GM12878 (cell line): ENCODE data around the gene NPSR1. TPM values are rescaled to one million over a fixed set of nuclear protein-coding genes. Genes with fewer than 3 reads are reported as not detected.

ENCODE experiments used
- ATAC-seq: fragments of 200-7000 bp; cut with Tn5 transposase; 3 replicates; pipeline ENCODE4 v1.9.1; 2020; ENCODE audit warnings: mild to moderate bottlenecking, moderate library complexity
- BruUV-seq: library from RNA; stranded (reverse); fragments of 400-500 nt; replicated peaks from 2 replicates; lab custom pipeline; 2021; lab: Mats Ljungman, UMichigan
- CTCF ChIA-PET: fragments of 300-600 bp; sonication (Branson Sonifier 250); formaldehyde crosslinking; extraction: SDS; loops from one replicate; lab custom pipeline; 2021; ENCODE audit warnings: inconsistent platforms; lab: Yijun Ruan, JAX
- POLR2A ChIA-PET: fragments of 350-600 bp; formaldehyde crosslinking; extraction: SDS; loops from one replicate; lab custom pipeline; 2021; ENCODE audit warnings: inconsistent platforms; lab: Charles Lee
- RAD21 ChIA-PET: fragments of 300-600 bp; sonication (Branson Sonifier 250); formaldehyde crosslinking; loops from one replicate; lab custom pipeline; 2023; ENCODE audit warnings: antibody characterized with exemption; ENCODE audit not compliant: unreplicated experiment; lab: Charles Lee
- SMC1A ChIA-PET: fragments of 300-600 bp; sonication (Branson Sonifier 250); formaldehyde crosslinking; loops from one replicate; lab custom pipeline; 2023; ENCODE audit not compliant: unreplicated experiment, uncharacterized antibody; lab: Charles Lee
- DNase-seq: peaks from one replicate; pipeline ENCODE4 v3.0.0-alpha.2; 2011; ENCODE audit warnings: low read depth, low spot score
- FAIRE-seq: peaks from 3 replicates; lab custom pipeline; 2011; peaks lifted over from hg19 to GRCh38; lab: Jason Lieb, UNC
- H2AFZ ChIP-seq: 2 replicates; pipeline ENCODE4 v1.6.0; 2011; ENCODE audit warnings: low read depth, low read length, control low read depth; ENCODE audit not compliant: control insufficient read depth
- H3K27ac ChIP-seq: 2 replicates; pipeline ENCODE4 v1.5.1; 2011; ENCODE audit warnings: control low read depth; ENCODE audit not compliant: control insufficient read depth, insufficient read depth
- H3K27me3 ChIP-seq, 2 experiments: replicated peaks in 1 of 2; 2 replicates each; pipeline versions ENCODE4 v1.6.0 to v1.6.1; 2011; ENCODE audit warnings: low read length in 1 of 2; ENCODE audit not compliant: control insufficient read depth in 2 of 2, insufficient read depth in 2 of 2
- H3K36me3 ChIP-seq, 2 experiments: 2 replicates each; pipeline ENCODE4 v1.5.1; 2011; ENCODE audit warnings: low read length in 1 of 2; ENCODE audit not compliant: control insufficient read depth in 2 of 2, insufficient read depth in 2 of 2
- H3K4me1 ChIP-seq: 2 replicates; pipeline ENCODE4 v1.6.1; 2011; ENCODE audit warnings: mild to moderate bottlenecking, low read length, moderate library complexity, mixed read lengths; ENCODE audit not compliant: control insufficient read depth, insufficient read depth
- H3K4me2 ChIP-seq: 2 replicates; pipeline ENCODE4 v1.6.0; 2011; ENCODE audit warnings: control low read depth; ENCODE audit not compliant: control insufficient read depth, insufficient read depth
- H3K4me3 ChIP-seq: fragments of 200-600 bp; sonication (generic); 2 replicates; pipeline ENCODE4 v1.5.1; 2016
- H3K79me2 ChIP-seq: 2 replicates; pipeline ENCODE4 v1.6.0; 2011; ENCODE audit warnings: low read length; ENCODE audit not compliant: control insufficient read depth, insufficient read depth
- H3K9ac ChIP-seq: 2 replicates; pipeline ENCODE4 v1.8.0; 2011; ENCODE audit warnings: low read length, control low read depth, mixed read lengths; ENCODE audit not compliant: control insufficient read depth, insufficient read depth
- H3K9me3 ChIP-seq: replicated peaks from 3 replicates; pipeline ENCODE4 v1.5.1; 2011; ENCODE audit warnings: mild to moderate bottlenecking, low read length; ENCODE audit not compliant: control insufficient read depth, insufficient read depth
- H4K20me1 ChIP-seq: 2 replicates; pipeline ENCODE4 v1.6.0; 2011; ENCODE audit not compliant: control insufficient read depth, insufficient read depth
- ATF7 ChIP-seq: fragments of 450-650 bp; IDR thresholded peaks from 2 replicates; pipeline ENCODE4 v1.6.1; 2016; ENCODE audit warnings: low read depth, mild to moderate bottlenecking
- CHD2 ChIP-seq: IDR thresholded peaks from 2 replicates; pipeline ENCODE4 v1.6.1; 2011; ENCODE audit warnings: low read depth, low read length, improper control_type of control experiment, borderline replicate concordance
- FOS ChIP-seq: IDR thresholded peaks from 3 replicates; pipeline ENCODE4 v1.6.1; 2011; ENCODE audit warnings: borderline replicate concordance; ENCODE audit not compliant: insufficient read length; ENCODE audit errors: extremely low read depth
- PAX8 ChIP-seq: fragments of 450-650 bp; IDR thresholded peaks from 2 replicates; pipeline ENCODE4 v1.6.1; 2017; ENCODE audit warnings: mild to moderate bottlenecking, moderate library complexity
- PKNOX1 ChIP-seq: fragments of 450-650 bp; IDR thresholded peaks from 2 replicates; pipeline ENCODE4 v1.6.1; 2016; ENCODE audit warnings: mild to moderate bottlenecking
- YY1 ChIP-seq: IDR thresholded peaks from 2 replicates; pipeline ENCODE4 v1.6.1; 2011; ENCODE audit warnings: low read depth, mild to moderate bottlenecking, low read length
- ZBTB11 ChIP-seq: fragments of 450-650 bp; formaldehyde crosslinking; IDR thresholded peaks from 2 replicates; pipeline ENCODE4 v1.5.0; 2022; ENCODE audit warnings: mild to moderate bottlenecking, missing genetic modification characterization
- ZBTB4 ChIP-seq: fragments of 450-650 bp; formaldehyde crosslinking; IDR thresholded peaks from 2 replicates; pipeline ENCODE4 v1.4.0; 2022; ENCODE audit warnings: mild to moderate bottlenecking, moderate library complexity
- ZNF384 ChIP-seq: IDR thresholded peaks from 2 replicates; pipeline ENCODE4 v1.6.1; 2012; ENCODE audit warnings: low read depth, mild to moderate bottlenecking, low read length, improper control_type of control experiment, borderline replicate concordance
- WGBS: methylation state at CpG from one replicate; pipeline ENCODE4 v1.1.6; 2016; ENCODE audit warnings: low lambda C conversion rate; ENCODE audit not compliant: insufficient replicate concordance, insufficient coverage; ENCODE audit errors: missing lambda C conversion rate; 5-methylcytosine and 5-hydroxymethylcytosine counted together
- in situ Hi-C: fragments of 300-500 bp; cut with MboI; formaldehyde crosslinking; loops from 9 replicates; pipeline ENCODE4 v1.14.3; 2018; ENCODE audit warnings: mixed read lengths
- intact Hi-C: fragments of 100-400 bp; cut with micrococcal nuclease; formaldehyde crosslinking; loops from one replicate; pipeline ENCODE4 v1.14.2; 2022; ENCODE audit not compliant: unreplicated experiment
- polyA plus RNA-seq, 11 experiments: library from polyadenylated mRNA; depleted of rRNA in 4 of 11; unstranded in 6 of 11; stranded (reverse) in 5 of 11; fragments of >200 nt; fragmentation: Nextera tagmentation in 4 of 11; fragmentation: Illumina TruSeq in 1 of 11; extraction: Ambion mirVana in 4 of 11; extraction: Trizol in 1 of 11; gene quantifications; 1 replicate in 1 of 11; 2 replicates in 10 of 11; pipeline versions ENCODE4 v1.2.1 to v1.2.3, GENCODE V29; 2011 to 2016; ENCODE audit warnings: inconsistent platforms in 2 of 11, missing spikeins in 2 of 11, low read depth in 1 of 11
- total RNA-seq, 4 experiments: library from RNA; depleted of rRNA in 3 of 4; stranded (reverse); fragments of >200 nt in 3 of 4; fragmentation: Illumina TruSeq in 1 of 4; extraction: Trizol in 1 of 4; gene quantifications; 2 replicates each; pipeline versions ENCODE4 v1.2.1 to v1.2.3, GENCODE V29; 2013 to 2021

Gene NPSR1
- total and polyA plus RNA-seq, 10 of the 15 experiments (the other 5 are each of a cell fraction or from before 2014, with no cell fraction given), result 0.20 TPM; not detected in 9

- FAIRE-seq, result no peak
- H4K20me1 ChIP-seq, result no peaks in the 10 kb centered on the region
- 0% methylated on average over 1 of the region's 1 CpG for WGBS
- no TSS peak for BruUV-seq
- H2AFZ ChIP-seq, result no peak overlapping the region
- CTCF ChIA-PET, result no interaction called here
- RAD21 ChIA-PET, result no interaction called here
- intact Hi-C loops, result no loop called here
- TF ChIP-seq PKNOX1 (peak; percentile 20; the same call in 1 of the 2 replicates), CHD2 (no peak)
- TF ChIP-seq, all 136 proteins: peak for 1
- in situ Hi-C loops, result no loop called here
- H3K36me3 ChIP-seq, result no peaks in the 10 kb centered on the region
- DNase-seq (no peak), ATAC-seq (no peak)
- H3K27ac ChIP-seq, result no peak overlapping the region
- H3K79me2 ChIP-seq, result no peaks in the 10 kb centered on the region
- POLR2A ChIA-PET, result no interaction called here
- no peak overlapping the region for H3K9ac ChIP-seq
- no peaks in the 10 kb centered on the region; a peak in 1 of 4 replicates for H3K27me3 ChIP-seq
- no peak overlapping the region for H3K4me2 ChIP-seq
- no peak overlapping the region for H3K4me3 ChIP-seq
- SMC1A ChIA-PET, result no interaction called here
- H3K4me1 ChIP-seq, result no peaks in the 10 kb centered on the region
- no peaks in the 10 kb centered on the region for H3K9me3 ChIP-seq
Observed at GRCh38 chr7:34889951-34890350, 231.9 kb downstream of the NPSR1 start.

GRCh38 chr7:34895202-34895601 is 237.2 kb downstream of the NPSR1 start:
- no peaks in the 10 kb centered on the region for H4K20me1 ChIP-seq
- CTCF ChIA-PET, result no interaction called here
- H3K9ac ChIP-seq, result no peak overlapping the region
- no peak overlapping the region for H3K4me2 ChIP-seq
- BruUV-seq, result no TSS peak
- no peak for FAIRE-seq
- RAD21 ChIA-PET, result no interaction called here
- SMC1A ChIA-PET, result no interaction called here
- no peak for ATAC-seq
- H3K27me3 ChIP-seq, result no peaks in the 10 kb centered on the region
- no peak overlapping the region for H3K27ac ChIP-seq
- in situ Hi-C loops (no loop called here), intact Hi-C loops (no loop called here)
- no peaks in the 10 kb centered on the region for H3K9me3 ChIP-seq
- no peaks in the 10 kb centered on the region for H3K4me1 ChIP-seq
- no peaks in the 10 kb centered on the region for H3K36me3 ChIP-seq
- no peaks in the 10 kb centered on the region for H3K79me2 ChIP-seq
- POLR2A ChIA-PET, result no interaction called here
- no peak overlapping the region for H2AFZ ChIP-seq
- DNase-seq, result no peak
- H3K4me3 ChIP-seq, result no peak overlapping the region
- TF ChIP-seq ZBTB4, result no peak
- TF ChIP-seq YY1, result no peak
- TF ChIP-seq ZNF384, result no peak
- no peak for TF ChIP-seq PAX8
- TF ChIP-seq FOS, result no peak
- TF ChIP-seq ATF7, result no peak
- TF ChIP-seq PKNOX1, result no peak
- TF ChIP-seq ZBTB11 (CRISPR knock-in tag), result no peak
